K562 (cell line): ENCODE measurements around the gene SLC6A6. TPM values are rescaled to one million over a fixed set of nuclear protein-coding genes. Genes with fewer than 3 reads are reported as not detected.

ENCODE experiments used
- ATAC-seq: fragments of 200-7000 bp; cut with Tn5 transposase; 3 replicates; pipeline ENCODE4 v1.9.1; 2020; ENCODE audit warnings: moderate library complexity
- BruUV-seq: library from RNA; stranded (reverse); fragments of 400-500 nt; replicated peaks from 2 replicates; lab custom pipeline; 2021; lab: Mats Ljungman, UMichigan
- CTCF ChIA-PET: fragments of 300-600 bp; formaldehyde crosslinking; extraction: SDS; loops from one replicate; lab custom pipeline; 2021; ENCODE audit warnings: low intra/inter-chr PET ratio; lab: Yijun Ruan, JAX
- POLR2A ChIA-PET: fragments of 300-600, 350-650 bp; sonication (Branson Sonifier 250); formaldehyde crosslinking; extraction: SDS; loops from one replicate; lab custom pipeline; 2021; ENCODE audit warnings: antibody characterized with exemption, inconsistent platforms; lab: Yijun Ruan, JAX
- DNase-seq, 4 experiments: peaks; one replicate each; pipeline versions ENCODE4 v3.0.0 to v3.0.0-alpha.2; 2011 to 2018; ENCODE audit warnings: low spot score in 3 of 4, mixed read lengths in 3 of 4; ENCODE audit errors: extremely low read depth in 1 of 4
- FAIRE-seq: peaks from 2 replicates; lab custom pipeline; 2011; peaks lifted over from hg19 to GRCh38; lab: Jason Lieb, UNC
- H2AFZ ChIP-seq: 2 replicates; pipeline ENCODE4 v1.6.0; 2011; ENCODE audit warnings: low read depth, low read length, control low read depth, inconsistent platforms
- H3K27ac ChIP-seq: fragments of 200-600 bp; 3 replicates; pipeline ENCODE4 v1.8.0; 2011; ENCODE audit warnings: low read depth, mild to moderate bottlenecking, control low read depth, inconsistent platforms, low read length, moderate library complexity, mixed read lengths; ENCODE audit errors: extremely low read depth
- H3K27me3 ChIP-seq, 2 experiments: fragments of 300-600 bp in 1 of 2; 2 replicates in 1 of 2; 3 replicates in 1 of 2; pipeline versions ENCODE4 v1.6.0 to v1.8.0; 2011; ENCODE audit warnings: inconsistent platforms in 2 of 2, low read length in 2 of 2, mild to moderate bottlenecking in 1 of 2, mixed read lengths in 1 of 2, moderate library complexity in 1 of 2; ENCODE audit not compliant: control insufficient read depth in 2 of 2, insufficient read depth in 2 of 2
- H3K36me3 ChIP-seq: fragments of 300-600 bp; 3 replicates; pipeline ENCODE4 v1.8.0; 2011; ENCODE audit warnings: mild to moderate bottlenecking, low read length, inconsistent platforms; ENCODE audit not compliant: control insufficient read depth, insufficient read depth
- H3K4me1 ChIP-seq, 2 experiments: fragments of 200-600 bp in 1 of 2; replicated peaks in 1 of 2; 2 replicates in 1 of 2; 3 replicates in 1 of 2; pipeline versions ENCODE4 v1.5.1 to v1.8.0; 2011; ENCODE audit warnings: inconsistent platforms in 2 of 2, low read length in 2 of 2, mild to moderate bottlenecking in 1 of 2, mixed read lengths in 1 of 2, moderate library complexity in 1 of 2; ENCODE audit not compliant: control insufficient read depth in 2 of 2, insufficient read depth in 2 of 2
- H3K4me2 ChIP-seq: 2 replicates; pipeline ENCODE4 v1.6.1; 2011; ENCODE audit warnings: low read length, control low read depth, inconsistent platforms, mixed read lengths; ENCODE audit not compliant: insufficient read depth
- H3K4me3 ChIP-seq: fragments of 200-600 bp; sonication (generic), shearing (Covaris generic); 2 replicates; pipeline ENCODE4 v1.5.1; 2016; ENCODE audit warnings: control low read depth, inconsistent platforms
- H3K79me2 ChIP-seq: fragments of 200-600 bp; 3 replicates; pipeline ENCODE4 v1.8.0; 2011; ENCODE audit warnings: low read length, inconsistent platforms; ENCODE audit not compliant: control insufficient read depth, insufficient read depth
- H3K9ac ChIP-seq, 2 experiments: 2 replicates each; pipeline versions ENCODE4 v1.6.0 to v1.6.1; 2011; ENCODE audit warnings: low read depth in 2 of 2, low read length in 2 of 2, control low read depth in 1 of 2, inconsistent platforms in 1 of 2, mild to moderate bottlenecking in 1 of 2, mixed read lengths in 1 of 2; ENCODE audit not compliant: insufficient read depth in 1 of 2
- H3K9me1 ChIP-seq: one replicate; pipeline ENCODE4 v1.6.0; 2011; ENCODE audit warnings: inconsistent platforms, mild to moderate bottlenecking, low read length, moderate library complexity; ENCODE audit not compliant: control insufficient read depth, insufficient read depth
- H3K9me3 ChIP-seq: replicated peaks from 2 replicates; pipeline ENCODE4 v1.5.1; 2011; ENCODE audit warnings: low read depth, low read length, inconsistent platforms; ENCODE audit not compliant: control insufficient read depth, insufficient read depth
- H4K20me1 ChIP-seq: replicated peaks from 2 replicates; pipeline ENCODE4 v1.6.1; 2011; ENCODE audit warnings: low read length, inconsistent platforms, mixed read lengths; ENCODE audit not compliant: control insufficient read depth, insufficient read depth
- CBFB ChIP-seq: sonication (generic); formaldehyde crosslinking; IDR thresholded peaks from 2 replicates; pipeline ENCODE4 v1.4.0; 2020; ENCODE audit warnings: mild to moderate bottlenecking, missing genetic modification reagents
- CHD2 ChIP-seq: IDR thresholded peaks from 2 replicates; pipeline ENCODE4 v1.6.1; 2011; ENCODE audit warnings: low read depth, low read length
- CREB3L1 ChIP-seq: fragments of 450-650 bp; IDR thresholded peaks from 2 replicates; pipeline ENCODE4 v1.6.1; 2014; ENCODE audit warnings: low read depth, mild to moderate bottlenecking, moderate library complexity, borderline replicate concordance
- CTCFL ChIP-seq: IDR thresholded peaks from 2 replicates; pipeline ENCODE4 v1.6.1; 2011; ENCODE audit warnings: borderline replicate concordance, low read depth, mild to moderate bottlenecking, moderate library complexity, low read length; ENCODE audit not compliant: insufficient read depth, poor library complexity, severe bottlenecking
- ID3 ChIP-seq, 2 experiments: fragments of 250-450 bp in 1 of 2; fragments of 450-650 bp in 1 of 2; sonication (Bioruptor Pico) in 1 of 2; IDR thresholded peaks; 2 replicates each; pipeline versions ENCODE4 v1.6.1 to v1.8.0; 2016 to 2021; ENCODE audit warnings: mild to moderate bottlenecking in 2 of 2, moderate library complexity in 2 of 2, missing compliant biosample characterization in 1 of 2, missing genetic modification characterization in 1 of 2
- NR1H2 ChIP-seq: sonication (generic); formaldehyde crosslinking; IDR thresholded peaks from 2 replicates; pipeline ENCODE4 v1.4.0; 2020; ENCODE audit warnings: mild to moderate bottlenecking, missing genetic modification reagents
- NR4A1 ChIP-seq, 2 experiments: fragments of 250-450 bp in 1 of 2; fragments of 450-650 bp in 1 of 2; sonication (Bioruptor Pico) in 1 of 2; IDR thresholded peaks; 2 replicates each; pipeline versions ENCODE4 v1.4.0 to v1.6.1; 2016 to 2020; ENCODE audit warnings: mild to moderate bottlenecking in 2 of 2, missing compliant biosample characterization in 1 of 2, missing genetic modification characterization in 1 of 2, moderate library complexity in 1 of 2
- POLR2A ChIP-seq: fragments of 450-650 bp; conservative IDR thresholded peaks from 2 replicates; pipeline ENCODE4 v1.6.1; 2016
- POLR2AphosphoS2 ChIP-seq: IDR thresholded peaks from 2 replicates; pipeline ENCODE4 v1.6.1; 2012; ENCODE audit warnings: low read length, improper control_type of control experiment
- POLR2AphosphoS5 ChIP-seq: IDR thresholded peaks from 2 replicates; pipeline ENCODE4 v1.6.1; 2011; ENCODE audit warnings: mild to moderate bottlenecking, low read depth, low read length, moderate library complexity; ENCODE audit not compliant: control insufficient read depth, insufficient read depth
- POLR2G ChIP-seq: fragments of 200-400 bp; formaldehyde crosslinking; IDR thresholded peaks from 2 replicates; pipeline ENCODE4 v1.6.1; 2017; ENCODE audit warnings: low read depth, mild to moderate bottlenecking, antibody characterized with exemption, low read length, moderate library complexity
- RBBP5 ChIP-seq: fragments of 200-600 bp; sonication (generic); IDR thresholded peaks from 2 replicates; pipeline ENCODE4 v1.6.1; 2012; ENCODE audit warnings: borderline replicate concordance, mild to moderate bottlenecking, low read length, control low read depth, inconsistent platforms; ENCODE audit not compliant: insufficient read depth, poor library complexity, severe bottlenecking
- RBM22 ChIP-seq: fragments of 200-400 bp; formaldehyde crosslinking; IDR thresholded peaks from 2 replicates; pipeline ENCODE4 v1.6.1; 2018; ENCODE audit warnings: low read length, low read depth; ENCODE audit not compliant: poor library complexity, severe bottlenecking
- THAP12 ChIP-seq: fragments of 250-450 bp; sonication (Bioruptor Pico); IDR thresholded peaks from 2 replicates; pipeline ENCODE4 v1.9.0; 2021; ENCODE audit warnings: mild to moderate bottlenecking, inconsistent platforms
- WGBS: fragments of 100-300 bp; shearing (Covaris generic); methylation state at CpG from one replicate; pipeline ENCODE4 v1.1.6; 2016; ENCODE audit warnings: low coverage, mixed read lengths; ENCODE audit not compliant: insufficient coverage; ENCODE audit errors: missing lambda C conversion rate; 5-methylcytosine and 5-hydroxymethylcytosine counted together
- in situ Hi-C: fragments of 300-500 bp; cut with MboI; formaldehyde crosslinking; loops from 4 replicates; pipeline ENCODE4 v1.15.0; 2018; ENCODE audit warnings: inconsistent platforms, mixed read lengths
- intact Hi-C: fragments of 100-400 bp; cut with micrococcal nuclease; formaldehyde crosslinking; loops from 2 replicates; pipeline ENCODE4 v1.14.2; 2022
- polyA plus RNA-seq, 8 experiments: library from polyadenylated mRNA; depleted of rRNA in 4 of 8; stranded (reverse) in 5 of 8; unstranded in 3 of 8; fragments of >200 nt; fragmentation: Nextera tagmentation in 2 of 8; fragmentation: Illumina TruSeq in 1 of 8; extraction: Ambion mirVana in 2 of 8; extraction: Trizol in 1 of 8; gene quantifications; 2 replicates each; pipeline versions ENCODE4 v1.2.1 to v1.2.3, GENCODE V29; 2011 to 2014; ENCODE audit warnings: inconsistent platforms in 1 of 8, missing spikeins in 1 of 8
- total RNA-seq, 7 experiments: library from RNA; depleted of rRNA in 6 of 7; stranded (reverse); fragments of >200 nt in 6 of 7; fragmentation: Illumina TruSeq in 2 of 7; extraction: Trizol in 2 of 7; gene quantifications; 2 replicates each; pipeline versions ENCODE4 v1.2.1 to v1.2.3, GENCODE V29; 2011 to 2021; ENCODE audit warnings: low replicate concordance in 1 of 7

SLC6A6 gene
- total and polyA plus RNA-seq, 9 of the 15 experiments (the other 6 are each of a cell fraction or from before 2014, with no cell fraction given): 12.3 to 203 (median 93.2) TPM

GRCh38 chr3:14456794-14457193 lies 54.4 kb downstream of the SLC6A6 start:
- Histone ChIP-seq H4K20me1 (no peaks in the 10 kb centered on the region), H3K9me1 (peaks cover 3% of the 10 kb centered on the region), H3K4me1 (peaks cover 8 to 9% of the 10 kb centered on the region in 2 experiments; a peak in 3 of 5 replicates), H3K27me3 (no peaks in the 10 kb centered on the region), H2AFZ (no peak overlapping the region), H3K4me3 (no peak overlapping the region), H3K4me2 (no peak overlapping the region), H3K79me2 (no peaks in the 10 kb centered on the region), H3K9me3 (no peaks in the 10 kb centered on the region), H3K9ac (peak overlapping the region in 1 of 2 experiments; percentile 29; a peak in 1 of 4 replicates), H3K27ac (no peak overlapping the region; the same call in 2 of the 3 replicates), H3K36me3 (peaks cover 100% of the 10 kb centered on the region)
- in situ Hi-C loops: no loop called here
- ATAC-seq (no peak; the same call in 2 of the 3 replicates), DNase-seq (no peak), FAIRE-seq (no peak)
- intact Hi-C loops: no loop called here
- WGBS: 92% methylated on average over 8 of the region's 8 CpGs
- POLR2A ChIA-PET: interaction anchor here (0.6 to 2.2 kb wide), 5 partner anchors 9 to 1602 kb away, joined by 3 to 10 read pairs (median 4); no protein-coding TSS in a partner anchor
- no TSS peak for BruUV-seq
- CTCF ChIA-PET: no interaction called here
- TF ChIP-seq NR4A1 (CRISPR knock-in tag; IDR thresholded peaks at IDR 0.05): no peak
- TF ChIP-seq NR4A1 (tag; IDR thresholded peaks at IDR 0.05): no peak
- TF ChIP-seq ID3 (CRISPR knock-in tag; IDR thresholded peaks at IDR 0.05): no peak
- no peak for TF ChIP-seq ID3 (tag; IDR thresholded peaks at IDR 0.05)
- peak; percentile 52 for TF ChIP-seq RBM22
- no peak for TF ChIP-seq CREB3L1
- peak; percentile 69 for TF ChIP-seq POLR2G
- 0 out of 2 replicates have a peak, but pooled peaks have one; percentile 25 for TF ChIP-seq CBFB (CRISPR knock-in tag)
- TF ChIP-seq THAP12 (CRISPR knock-in tag): no peak
- TF ChIP-seq POLR2AphosphoS5: no peak
- TF ChIP-seq CTCFL: no peak
- TF ChIP-seq CHD2: 0 out of 2 replicates have a peak, but pooled peaks have one; percentile 4
- TF ChIP-seq NR1H2 (CRISPR knock-in tag): 0 out of 2 replicates have a peak, but pooled peaks have one; percentile 28
- TF ChIP-seq POLR2AphosphoS2: 0 out of 2 replicates have a peak, but pooled peaks have one; percentile 20
- no peak for TF ChIP-seq RBBP5
- peak; percentile 46 for TF ChIP-seq POLR2A
